Mammary microvascular endothelial cell (primary cell): Measurements from ENCODE around the gene GUCA2A. TPM values are rescaled to one million over a fixed set of nuclear protein-coding genes. Genes with fewer than 3 reads are reported as not detected.

Experiments used
- total RNA-seq: library from RNA; depleted of rRNA; stranded (reverse); fragments of >200 nt; gene quantifications from 2 replicates; pipeline ENCODE4 v1.2.3, GENCODE V29; 2015

The GUCA2A gene
- not detected in 2 replicates for total RNA-seq

GRCh38 chr1:42164551-42165420 lies at the start of gene GUCA2A:
TSS of gene GUCA2A (minus strand) at chr1:42164745. CDS start at chr1:42164712, 33 bp downstream.

GRCh38 chr1:42152907-42153600 lies 11.5 kb downstream of the GUCA2A start, which contains the start of gene GUCA2B:
TSS of gene GUCA2B (plus strand) at chr1:42153410. CDS start at chr1:42153451, 41 bp downstream.

Other genes with a start within 250 kb of the GUCA2A start
- 1.7 and 2.7 TPM in 2 replicates for gene HIVEP3, start 245.8 kb downstream of the GUCA2A start, total RNA-seq
- not detected in 2 replicates for gene GUCA2B, start 11.3 kb downstream of the GUCA2A start, total RNA-seq
- gene FOXJ3, start 170.5 kb upstream of the GUCA2A start, total RNA-seq: 16.4 and 20.2 TPM in 2 replicates
- under 0.01 TPM in 1 of 2 replicates, not detected in the other for gene RIMKLA, start 216.0 kb upstream of the GUCA2A start, total RNA-seq